ENCODE data around the gene C1orf21. TPM values are rescaled to one million over a fixed set of nuclear protein-coding genes. Genes with fewer than 3 reads are reported as not detected.

Gene C1orf21
- total RNA-seq, 1 donor from 2014 or later, result 33.1 TPM

GRCh38 chr1:184426278-184426674 lies 39.4 kb downstream of the C1orf21 start:
- no peak overlapping the region for H3K4me3 Mint-ChIP-seq
- no peaks in the 10 kb centered on the region for H3K27me3 Mint-ChIP-seq (ENCODE audit: low read depth)
- H3K36me3 Mint-ChIP-seq, result peaks cover 4% of the 10 kb centered on the region
- H3K27ac Mint-ChIP-seq, result no peak overlapping the region
- H3K4me1 Mint-ChIP-seq, result peaks cover 44% of the 10 kb centered on the region
- no peak for TF ChIP-seq CTCF (IDR thresholded peaks at IDR 0.05; ENCODE audit: unreplicated experiment)
- peaks cover 11% of the 10 kb centered on the region for H3K9me3 Mint-ChIP-seq
- DNase-seq (ENCODE audit: low spot score in 2 of 2, unreplicated experiment in 2 of 2), result no peak

- H3K4me3 Mint-ChIP-seq, result no peak overlapping the region
Observed at GRCh38 chr1:184427722-184428121, 40.9 kb downstream of the C1orf21 start.

GRCh38 chr1:184428604-184429003 lies 41.8 kb downstream of the C1orf21 start:
- H3K27ac Mint-ChIP-seq, result no peak overlapping the region
- peaks cover 28% of the 10 kb centered on the region for H3K4me1 Mint-ChIP-seq
- H3K9me3 Mint-ChIP-seq, result peaks cover 17% of the 10 kb centered on the region
- H3K27me3 Mint-ChIP-seq (ENCODE audit: low read depth), result no peaks in the 10 kb centered on the region
- no peak for DNase-seq (ENCODE audit: low spot score in 2 of 2, unreplicated experiment in 2 of 2)
- no peak overlapping the region for H3K4me3 Mint-ChIP-seq
- no peak for TF ChIP-seq CTCF (IDR thresholded peaks at IDR 0.05; ENCODE audit: unreplicated experiment)
- peaks cover 10% of the 10 kb centered on the region for H3K36me3 Mint-ChIP-seq

More at GRCh38 chr1:184427722-184428121, 40.9 kb downstream of the C1orf21 start:
- TF ChIP-seq CTCF (IDR thresholded peaks at IDR 0.05; ENCODE audit: unreplicated experiment), result no peak
- H3K27me3 Mint-ChIP-seq (ENCODE audit: low read depth), result no peaks in the 10 kb centered on the region
- H3K36me3 Mint-ChIP-seq, result peaks cover 9% of the 10 kb centered on the region
- H3K27ac Mint-ChIP-seq, result no peak overlapping the region
- H3K9me3 Mint-ChIP-seq, result peaks cover 17% of the 10 kb centered on the region
- peaks cover 35% of the 10 kb centered on the region for H3K4me1 Mint-ChIP-seq
- no peak for DNase-seq (ENCODE audit: low spot score in 2 of 2, unreplicated experiment in 2 of 2)

- no peak overlapping the region for H3K4me3 Mint-ChIP-seq
- no peak for DNase-seq (ENCODE audit: low spot score in 2 of 2, unreplicated experiment in 2 of 2)
- H3K36me3 Mint-ChIP-seq, result peaks cover 10% of the 10 kb centered on the region
- H3K4me1 Mint-ChIP-seq, result peaks cover 20% of the 10 kb centered on the region
- H3K27ac Mint-ChIP-seq, result no peak overlapping the region
- H3K27me3 Mint-ChIP-seq (ENCODE audit: low read depth), result no peaks in the 10 kb centered on the region
- H3K9me3 Mint-ChIP-seq, result peaks cover 12% of the 10 kb centered on the region
- no peak for TF ChIP-seq CTCF (IDR thresholded peaks at IDR 0.05; ENCODE audit: unreplicated experiment)
Observed at GRCh38 chr1:184429335-184429734, 42.5 kb downstream of the C1orf21 start.

- no peaks in the 10 kb centered on the region for H3K27me3 Mint-ChIP-seq (ENCODE audit: low read depth)
- H3K36me3 Mint-ChIP-seq, result peaks cover 11% of the 10 kb centered on the region
- no peak overlapping the region for H3K27ac Mint-ChIP-seq
- no peak overlapping the region for H3K4me3 Mint-ChIP-seq
- no peaks in the 10 kb centered on the region for H3K4me1 Mint-ChIP-seq
- TF ChIP-seq CTCF (IDR thresholded peaks at IDR 0.05; ENCODE audit: unreplicated experiment), result no peak
- H3K9me3 Mint-ChIP-seq, result peaks cover 12% of the 10 kb centered on the region
- DNase-seq (ENCODE audit: low spot score in 2 of 2, unreplicated experiment in 2 of 2), result no peak
Observed at GRCh38 chr1:184433956-184434502, 47.2 kb downstream of the C1orf21 start.

- DNase-seq (ENCODE audit: low spot score in 2 of 2, unreplicated experiment in 2 of 2), result no peak
- no peak overlapping the region for H3K4me3 Mint-ChIP-seq
- TF ChIP-seq CTCF (IDR thresholded peaks at IDR 0.05; ENCODE audit: unreplicated experiment), result no peak
- H3K27me3 Mint-ChIP-seq (ENCODE audit: low read depth), result no peaks in the 10 kb centered on the region
- peaks cover 7% of the 10 kb centered on the region for H3K4me1 Mint-ChIP-seq
- peaks cover 6% of the 10 kb centered on the region for H3K36me3 Mint-ChIP-seq
- peaks cover 3% of the 10 kb centered on the region for H3K9me3 Mint-ChIP-seq
- H3K27ac Mint-ChIP-seq, result no peak overlapping the region
Observed at GRCh38 chr1:184437291-184437690, 50.5 kb downstream of the C1orf21 start.

Measured in mesothelial cell of epicardium (in vitro differentiated cells).